Cardiac septum (tissue), 1 donor: ENCODE measurements around the gene MND1. TPM values are rescaled to one million over a fixed set of nuclear protein-coding genes. Genes with fewer than 3 reads are reported as not detected.

ENCODE experiments used
- DNase-seq: peaks from one replicate; pipeline ENCODE4 v3.0.0-alpha.2; 2020; ENCODE audit warnings: low spot score
- intact Hi-C: fragments of 100-400 bp; cut with DNase I; formaldehyde crosslinking; loops from one replicate; pipeline ENCODE4 v1.14.0; 2022
- long read RNA-seq: library from polyadenylated mRNA; unstranded; transcript quantifications from one replicate; pipeline ENCODE4 v2.0.0, GENCODE V29; 2021
- total RNA-seq: library from RNA; stranded (reverse); fragmentation: NEBNext Ultra II Directional; extraction: Animal tissue kit (Norgen Biotek cat#: 25700); gene quantifications from one replicate; pipeline ENCODE4 v1.2.1, GENCODE V29; 2021
- donor health status: DM: no; HTN: no; CAD: no.

The MND1 gene, protein sequence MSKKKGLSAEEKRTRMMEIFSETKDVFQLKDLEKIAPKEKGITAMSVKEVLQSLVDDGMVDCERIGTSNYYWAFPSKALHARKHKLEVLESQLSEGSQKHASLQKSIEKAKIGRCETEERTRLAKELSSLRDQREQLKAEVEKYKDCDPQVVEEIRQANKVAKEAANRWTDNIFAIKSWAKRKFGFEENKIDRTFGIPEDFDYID
- not detected for total RNA-seq
- long read RNA-seq = 0 reads

DNA sequence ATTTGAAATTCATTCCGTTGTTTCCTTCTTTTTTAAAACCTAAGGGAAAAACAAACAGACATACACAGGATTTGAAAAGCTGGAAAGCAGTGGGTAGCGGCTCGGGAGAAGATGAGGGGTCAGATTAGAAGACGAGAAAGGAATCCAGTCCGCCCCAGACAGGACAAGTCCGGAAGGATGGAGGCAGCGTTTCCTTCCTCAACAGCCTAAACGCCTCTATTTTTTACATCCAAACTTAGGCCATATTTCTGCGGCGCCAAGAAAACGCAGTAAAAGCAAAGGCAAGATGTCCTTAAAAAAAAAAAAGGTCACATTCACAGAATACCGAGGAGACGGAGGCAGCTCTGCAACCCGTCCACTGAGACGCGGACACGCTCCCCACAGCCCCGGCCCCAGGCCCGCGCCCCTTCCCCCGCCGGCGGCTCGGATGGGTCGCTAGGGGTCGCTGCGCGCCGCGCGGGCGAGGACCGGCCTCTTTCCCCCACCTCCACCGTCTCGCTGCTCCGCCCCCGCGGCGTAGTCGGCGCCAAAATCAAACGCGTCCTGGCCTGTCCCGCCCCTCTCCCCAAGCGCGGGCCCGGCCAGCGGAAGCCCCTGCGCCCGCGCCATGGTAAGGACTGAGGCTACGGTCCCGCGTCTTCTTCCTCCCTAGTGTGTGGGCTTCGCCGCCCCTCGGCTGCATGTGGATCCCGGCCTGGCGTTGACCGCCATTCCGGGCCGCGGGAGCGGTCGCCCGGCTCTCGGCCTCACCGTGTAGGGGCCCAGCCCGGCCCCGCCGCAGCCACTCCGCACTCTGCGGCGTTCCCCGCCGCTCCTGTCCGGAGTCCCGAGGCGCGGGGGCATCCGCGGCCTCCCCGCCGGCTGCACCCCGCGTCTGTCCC, at the start of gene MND1:
Gene MND1, plus strand, starts transcription at position 558 of the 881 bp plus-strand sequence. Its CDS starts 50 bp downstream, at position 608.
- intact Hi-C loops = loop anchor here (1.0 to 10.0 kb wide), 5 partner anchors 88 to 400 kb away; partner anchors contain the start of gene TMEM131L

GRCh38 chr4:153295131-153295755, 49.2 kb upstream of the MND1 start:
- intact Hi-C loops = no loop called here
- DNase-seq = no peak

More for the DNA sequence above, at the start of gene MND1:
- DNase-seq = peak; percentile 93

DNA sequence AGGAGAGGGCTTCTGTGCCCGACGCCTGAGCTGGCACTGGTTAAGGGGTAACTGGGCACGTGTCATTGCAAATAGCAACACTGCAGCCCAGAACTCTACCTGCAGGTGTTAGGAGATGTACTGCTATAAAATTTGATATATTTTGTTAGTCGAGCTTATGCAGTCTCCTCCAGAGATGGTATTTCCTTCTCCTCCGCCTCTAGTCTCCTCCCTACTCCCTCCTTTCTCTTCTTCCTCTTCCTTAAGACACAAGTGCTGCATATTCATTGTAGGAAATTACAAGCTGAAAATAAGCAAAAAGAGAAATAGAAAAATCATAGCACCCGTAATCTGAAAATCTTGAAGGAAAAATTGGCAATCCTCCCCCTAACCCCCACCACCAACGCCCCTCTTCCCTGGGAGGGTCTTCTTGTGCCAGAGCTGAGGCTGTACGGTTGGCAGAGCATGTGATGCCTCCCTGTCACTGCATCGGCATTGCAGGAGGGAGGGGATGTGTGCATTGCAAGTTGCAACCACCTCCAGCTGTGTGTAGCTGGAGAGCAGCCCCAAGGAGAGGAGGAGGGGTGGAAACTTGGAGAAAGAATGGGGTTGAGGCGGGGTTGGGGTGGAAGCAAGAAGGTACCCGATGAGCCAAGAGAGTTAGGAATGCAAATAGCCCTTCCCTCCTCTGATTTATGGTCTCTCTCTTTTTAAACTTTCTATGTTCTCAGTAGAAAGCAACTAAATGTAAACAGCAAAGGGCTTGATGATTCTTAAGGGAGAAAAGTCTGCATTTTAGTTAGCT, 48.3 kb upstream of the MND1 start:
- no peak for DNase-seq
- intact Hi-C loops = no loop called here

DNA sequence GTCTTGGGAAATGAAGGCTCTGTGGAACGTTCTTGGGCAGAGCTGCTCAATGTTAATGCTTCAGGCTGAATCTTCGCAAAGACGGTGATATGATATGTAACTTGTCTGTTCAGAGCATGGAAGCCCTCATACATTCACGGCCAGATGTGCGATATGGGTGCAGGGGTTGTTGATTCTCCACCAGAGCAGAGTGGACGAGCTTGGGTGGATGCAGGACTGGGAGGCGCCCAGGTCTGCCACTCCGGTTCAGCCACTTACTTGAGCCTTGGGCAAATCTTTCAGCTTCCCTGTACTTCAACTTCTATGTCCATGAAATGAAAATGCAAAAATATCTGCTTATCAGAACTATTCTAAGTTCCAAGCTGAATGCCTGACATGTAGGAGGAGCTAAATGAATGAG, 47.4 kb upstream of the MND1 start:
- intact Hi-C loops = no loop called here
- DNase-seq = no peak

DNA sequence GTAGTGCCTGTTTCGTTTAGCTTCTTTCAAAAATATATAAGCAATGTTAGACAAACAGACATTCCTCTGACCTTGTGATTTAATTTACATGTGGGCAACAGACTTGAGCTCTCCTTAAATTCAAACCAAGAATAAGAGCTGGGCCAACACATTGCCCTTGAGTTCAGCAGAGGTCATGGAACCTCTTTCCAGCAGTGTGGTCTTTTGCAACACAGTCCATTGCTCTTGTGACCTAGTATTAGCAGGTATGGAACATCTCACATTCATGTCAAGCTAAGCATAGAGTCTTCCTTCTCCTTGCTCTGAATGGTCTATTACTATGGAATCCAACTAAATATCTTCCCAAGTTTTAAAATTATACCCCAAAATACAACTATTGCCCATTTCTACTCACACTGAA, 33.7 kb upstream of the MND1 start:
- intact Hi-C loops = no loop called here
- DNase-seq = no peak

- intact Hi-C loops = loop anchor here (5.0 kb wide), 1 partner anchor 93 kb away; no protein-coding TSS in a partner anchor
- no peak for DNase-seq
Measured at GRCh38 chr4:153314915-153315314, 29.6 kb upstream of the MND1 start.

GRCh38 chr4:153318696-153319320, 25.7 kb upstream of the MND1 start:
- intact Hi-C loops = loop anchor here (1.0 to 5.0 kb wide), 3 partner anchors 97 to 176 kb away; no protein-coding TSS in a partner anchor
- DNase-seq = no peak

DNA sequence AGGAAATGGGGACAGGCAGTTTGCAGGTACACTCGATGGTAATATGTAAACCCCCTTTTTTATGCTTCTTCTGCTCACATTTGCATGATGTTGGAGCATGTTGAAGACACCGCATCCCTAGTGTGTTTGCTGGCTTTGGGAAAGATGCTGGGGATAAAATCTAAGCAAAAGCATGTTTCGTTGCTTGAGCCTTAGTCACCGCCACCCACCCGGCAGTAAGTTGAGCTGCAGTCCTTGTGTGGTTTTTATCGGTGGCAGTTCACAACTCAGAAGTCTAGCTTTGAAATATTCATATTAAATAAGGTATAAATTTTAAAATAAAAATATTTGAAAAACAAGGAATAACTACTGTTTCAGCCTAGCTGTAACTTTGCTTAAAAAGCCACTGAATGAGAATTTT, 21.7 kb upstream of the MND1 start:
- DNase-seq = no peak
- intact Hi-C loops = no loop called here

DNA sequence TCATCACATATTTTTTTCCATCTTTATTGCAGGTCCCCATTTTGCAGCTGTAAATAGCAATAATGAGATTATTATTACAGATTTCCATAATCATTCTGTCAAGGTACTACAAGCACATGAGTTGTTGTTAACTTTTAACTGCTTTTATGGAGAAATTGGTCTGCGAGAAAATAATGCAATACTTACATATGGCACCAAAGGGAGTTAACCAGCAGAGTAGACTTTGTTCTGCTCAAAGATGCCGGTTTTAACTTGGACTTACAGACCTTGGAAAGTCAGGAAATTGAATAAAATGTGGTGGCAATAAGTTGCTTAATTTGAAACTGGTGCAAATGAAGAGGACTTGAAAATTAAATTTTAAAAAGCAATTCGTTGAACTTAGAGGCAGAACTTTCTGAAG, 20.4 kb upstream of the MND1 start:
- intact Hi-C loops = no loop called here
- DNase-seq = no peak

- intact Hi-C loops = no loop called here
- no peak for DNase-seq
Measured at GRCh38 chr4:153325558-153325957, 18.9 kb upstream of the MND1 start.

DNA sequence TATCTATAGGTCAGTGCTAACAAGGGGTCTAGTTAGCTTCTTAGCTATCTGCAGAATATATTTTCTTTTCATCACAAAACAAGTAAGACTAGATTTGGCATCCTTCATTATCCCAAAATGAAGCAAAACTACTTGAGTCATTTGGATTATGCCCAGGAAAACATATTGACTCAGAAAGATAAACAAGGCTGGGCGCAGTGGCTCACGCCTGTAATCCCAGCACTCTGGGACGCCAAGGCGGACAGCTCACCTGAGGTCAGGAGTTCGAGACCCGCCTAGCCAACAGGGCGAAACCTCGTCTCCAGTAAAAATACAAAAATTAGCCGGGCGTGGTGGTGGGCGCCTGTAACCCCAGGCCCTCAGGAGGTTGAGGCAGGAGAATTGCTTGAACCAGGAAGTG, 18.0 kb upstream of the MND1 start:
- no peak for DNase-seq
- intact Hi-C loops = no loop called here

GRCh38 chr4:153327247-153327646, 17.2 kb upstream of the MND1 start:
- DNase-seq = no peak
- intact Hi-C loops = no loop called here

DNA sequence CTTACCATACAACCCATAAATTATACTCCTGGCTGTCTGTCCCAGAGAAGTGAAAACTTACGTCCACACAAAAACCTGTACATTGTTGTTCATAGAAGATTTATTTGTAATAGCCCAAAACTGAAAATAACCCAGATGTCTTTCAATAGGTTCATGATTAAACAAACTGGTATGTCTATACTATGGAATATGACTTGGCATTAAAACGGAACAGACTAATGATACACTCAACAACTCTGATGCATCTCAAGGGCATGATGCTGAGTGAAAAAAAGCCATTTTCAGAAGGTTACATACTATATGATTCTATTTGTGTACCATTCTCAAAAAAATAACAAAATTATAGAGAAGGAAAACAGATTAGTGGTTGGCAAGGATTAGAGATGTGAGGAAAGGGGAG, 11.6 kb upstream of the MND1 start:
- intact Hi-C loops = no loop called here

GRCh38 chr4:153333874-153334273, 10.6 kb upstream of the MND1 start:
- no peak for DNase-seq

More for the DNA sequence above, 11.6 kb upstream of the MND1 start:
- DNase-seq = no peak

DNA sequence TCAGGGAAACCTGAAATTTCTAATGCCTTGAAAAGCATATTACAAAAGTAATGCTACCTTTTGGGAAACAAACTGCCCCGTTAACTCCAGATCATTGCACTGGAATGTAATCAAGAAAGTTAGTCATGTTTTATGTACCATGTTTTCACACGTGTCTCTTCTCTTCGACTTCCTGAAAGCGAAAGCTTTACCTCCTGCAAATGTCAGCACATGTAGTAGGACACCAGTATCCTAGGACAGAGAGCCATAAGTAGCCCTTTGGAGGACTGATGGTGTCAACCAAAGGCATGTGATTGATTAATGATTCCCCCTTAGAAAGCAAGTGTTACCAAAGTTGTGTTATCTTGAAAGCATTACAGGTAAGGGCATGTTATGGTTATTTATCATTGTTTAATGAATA, 8.8 kb upstream of the MND1 start:
- no peak for DNase-seq
- intact Hi-C loops = no loop called here

More at GRCh38 chr4:153333874-153334273, 10.6 kb upstream of the MND1 start:
- intact Hi-C loops = no loop called here

DNA sequence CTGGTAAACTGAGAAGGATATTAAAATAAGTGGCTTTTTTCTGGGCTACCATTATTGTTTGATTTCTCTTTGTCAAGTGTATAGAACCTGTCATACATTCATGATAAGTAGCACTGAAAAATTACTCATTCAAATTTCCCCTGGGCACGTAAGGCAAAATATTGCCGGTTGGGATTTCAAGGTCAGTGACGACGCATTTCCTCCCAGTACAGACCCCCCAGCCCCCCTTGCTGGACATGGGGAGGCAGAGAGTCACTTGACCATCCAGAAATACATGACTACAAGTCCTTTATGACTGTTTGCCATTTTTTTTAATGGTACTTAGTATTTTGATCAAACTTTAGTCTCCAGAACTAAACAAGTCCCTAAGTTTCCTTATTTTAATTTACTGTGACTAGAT, 6.8 kb upstream of the MND1 start:
- intact Hi-C loops = no loop called here
- DNase-seq = no peak

GRCh38 chr4:153341575-153342090, 2.9 kb upstream of the MND1 start:
- intact Hi-C loops = loop anchor here (5.0 to 10.0 kb wide), 2 partner anchors 306 to 403 kb away; no protein-coding TSS in a partner anchor
- DNase-seq = no peak

DNA sequence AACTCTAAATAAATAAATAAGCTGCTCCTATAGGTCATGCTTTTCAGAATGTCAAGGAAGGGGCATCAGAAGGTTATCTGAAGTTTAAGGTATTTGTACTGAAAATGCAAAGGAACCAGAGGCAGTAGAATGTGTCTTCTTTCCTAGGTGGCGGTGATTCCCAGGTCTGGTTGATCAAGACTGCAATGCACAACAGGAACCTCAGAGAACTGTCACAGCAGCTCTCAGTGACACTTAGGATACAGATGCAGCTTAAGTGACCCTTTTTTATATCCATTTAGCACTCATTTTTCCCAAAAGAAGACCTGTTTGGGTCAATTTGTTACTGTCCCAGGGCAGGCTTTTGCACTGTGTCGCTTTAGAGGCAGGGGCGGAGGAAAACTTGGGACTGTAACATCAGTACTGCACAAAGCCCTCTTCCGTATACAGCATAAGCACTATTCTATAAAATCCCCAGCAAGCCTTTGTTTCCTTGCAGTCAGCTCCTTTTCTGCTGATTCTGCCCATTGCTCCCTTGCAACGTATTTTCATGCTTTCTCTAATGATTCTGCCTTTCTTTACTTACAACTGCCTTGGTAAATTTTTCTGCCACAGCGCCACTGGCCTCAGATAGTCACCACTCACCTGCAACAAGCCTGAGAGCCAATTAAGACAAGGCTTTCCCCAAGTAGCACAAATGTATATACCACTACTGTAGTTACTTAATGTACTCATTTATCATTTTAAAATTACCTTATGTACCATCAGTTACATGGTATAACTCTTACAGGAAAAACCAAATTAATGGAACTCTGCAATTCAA, 1.5 kb upstream of the MND1 start:
- intact Hi-C loops = loop anchor here (5.0 to 10.0 kb wide), 2 partner anchors 304 to 402 kb away; no protein-coding TSS in a partner anchor
- DNase-seq = no peak
